Lower leg skin (tissue), 3 donors: ENCODE results near the gene SLC40A1.

ENCODE experiments used
- CTCF ChIP-seq, 3 donors: fragments of 450-650 bp; IDR thresholded peaks; one replicate each; pipeline ENCODE4 v1.5.1; 2016; ENCODE audit warnings: antibody characterized with exemption in 3 of 3, mild to moderate bottlenecking in 3 of 3, moderate library complexity in 2 of 3
- POLR2A ChIP-seq, 2 donors: fragments of 450-650 bp; IDR thresholded peaks; one replicate each; pipeline ENCODE4 v1.6.1; 2016 to 2017; ENCODE audit warnings: antibody characterized with exemption in 2 of 2, mild to moderate bottlenecking in 1 of 2, moderate library complexity in 1 of 2

- TF ChIP-seq CTCF (IDR thresholded peaks at IDR 0.05) = no peak
- no peak for TF ChIP-seq POLR2A (IDR thresholded peaks at IDR 0.05)
These were observed 3.5 kb downstream of the SLC40A1 start for GRCh38 chr2:189577121-189577520.
